OCI-LY1 (cell line): ENCODE measurements around the gene PRTFDC1.
"Not testable (repeated sequence)": the region's sequence is repeated elsewhere in the genome, so short reads cannot be mapped to it uniquely, and the experiment has no call there.

Experiments
- H2AFZ ChIP-seq: fragments of 200-600 bp; sonication (generic), shearing (Covaris generic); 2 replicates; pipeline ENCODE4 v1.6.0; 2014; ENCODE audit warnings: antibody characterized with exemption, mild to moderate bottlenecking, low read length
- H3F3A ChIP-seq: fragments of 200-600 bp; sonication (generic), shearing (Covaris generic); 2 replicates; pipeline ENCODE4 v1.6.0; 2014; ENCODE audit warnings: mild to moderate bottlenecking, antibody characterized with exemption, low read length, moderate library complexity; ENCODE audit not compliant: insufficient read depth
- H3K27ac ChIP-seq: fragments of 200-600 bp; sonication (generic); 2 replicates; pipeline ENCODE4 v1.5.1; 2014; ENCODE audit warnings: low read length, mixed run types, mild to moderate bottlenecking, low read depth; ENCODE audit not compliant: poor library complexity, severe bottlenecking
- H3K27me3 ChIP-seq: fragments of 200-600 bp; sonication (generic); 2 replicates; pipeline ENCODE4 v1.6.0; 2014; ENCODE audit warnings: antibody characterized with exemption, mild to moderate bottlenecking, low read length, moderate library complexity; ENCODE audit not compliant: insufficient read depth
- H3K36me3 ChIP-seq: fragments of 200-600 bp; sonication (generic); 2 replicates; pipeline ENCODE4 v1.6.1; 2014; ENCODE audit warnings: mild to moderate bottlenecking, antibody characterized with exemption, low read length, moderate library complexity, mixed read lengths; ENCODE audit not compliant: insufficient read depth
- H3K4me1 ChIP-seq: fragments of 200-600 bp; sonication (generic); 2 replicates; pipeline ENCODE4 v1.5.1; 2014; ENCODE audit warnings: mild to moderate bottlenecking, low read length, moderate library complexity; ENCODE audit not compliant: insufficient read depth, severe bottlenecking
- H3K4me2 ChIP-seq: fragments of 200-600 bp; sonication (generic), shearing (Covaris generic); 2 replicates; pipeline ENCODE4 v1.6.1; 2014; ENCODE audit warnings: low read length
- H3K4me3 ChIP-seq: fragments of 200-600 bp; sonication (generic); 2 replicates; pipeline ENCODE4 v1.5.1; 2014; ENCODE audit warnings: low read length, low read depth, mild to moderate bottlenecking, mixed read lengths; ENCODE audit not compliant: poor library complexity, severe bottlenecking
- H3K79me2 ChIP-seq: fragments of 200-600 bp; shearing (Covaris generic); 2 replicates; pipeline ENCODE4 v1.6.1; 2016; ENCODE audit warnings: mixed run types, low read length, mixed read lengths; ENCODE audit not compliant: insufficient read depth
- H3K9ac ChIP-seq: fragments of 200-600 bp; sonication (generic), shearing (Covaris generic); 2 replicates; pipeline ENCODE4 v1.6.1; 2014; ENCODE audit warnings: mild to moderate bottlenecking, low read length, mixed read lengths
- H3K9me2 ChIP-seq: fragments of 200-600 bp; sonication (generic), shearing (Covaris generic); 2 replicates; pipeline ENCODE4 v1.6.1; 2014; ENCODE audit warnings: low read depth, mild to moderate bottlenecking, low read length, mixed read lengths
- H3K9me3 ChIP-seq: fragments of 200-600 bp; shearing (Covaris generic); 2 replicates; pipeline ENCODE4 v1.6.1; 2014; ENCODE audit warnings: low read length, mixed read lengths
- H4K20me1 ChIP-seq: fragments of 200-600 bp; sonication (generic), shearing (Covaris generic); 2 replicates; pipeline ENCODE4 v1.6.0; 2016; ENCODE audit warnings: mild to moderate bottlenecking, low read length; ENCODE audit not compliant: insufficient read depth
- CTCF ChIP-seq: fragments of 200-600 bp; sonication (generic), shearing (Covaris generic); IDR thresholded peaks from 2 replicates; pipeline ENCODE4 v1.5.1; 2017; ENCODE audit warnings: mild to moderate bottlenecking, antibody characterized with exemption, low read length, moderate library complexity, mixed read lengths
- EZH2 ChIP-seq: fragments of 200-600 bp; sonication (generic), shearing (Covaris generic); IDR thresholded peaks from 2 replicates; pipeline ENCODE4 v1.8.0; 2017; ENCODE audit warnings: borderline replicate concordance, mixed run types, mild to moderate bottlenecking, antibody characterized with exemption, low read length, moderate library complexity, mixed read lengths

PRTFDC1 gene

GRCh38 chr10:24926557-24926956 lies 25.8 kb downstream of the PRTFDC1 start:
- Histone ChIP-seq H3K9me2 (no peaks in the 10 kb centered on the region), H3K27me3 (no peaks in the 10 kb centered on the region), H2AFZ (no peak overlapping the region), H4K20me1 (no peaks in the 10 kb centered on the region), H3K4me1 (no peaks in the 10 kb centered on the region), H3K4me3 (no peak overlapping the region), H3K4me2 (no peak overlapping the region), H3F3A (no peaks in the 10 kb centered on the region; the same call in 1 of the 2 replicates), H3K36me3 (no peaks in the 10 kb centered on the region), H3K27ac (no peak overlapping the region), H3K9me3 (no peaks in the 10 kb centered on the region), H3K79me2 (no peaks in the 10 kb centered on the region), H3K9ac (no peak overlapping the region)
- no peak for TF ChIP-seq EZH2
- no peak for TF ChIP-seq CTCF

GRCh38 chr10:24925799-24926198 lies 26.6 kb downstream of the PRTFDC1 start:
- Histone ChIP-seq H3F3A (no peaks in the 10 kb centered on the region), H4K20me1 (no peaks in the 10 kb centered on the region), H3K9ac (no peak overlapping the region), H3K9me3 (no peaks in the 10 kb centered on the region), H3K79me2 (no peaks in the 10 kb centered on the region), H3K27ac (no peak overlapping the region), H3K4me1 (no peaks in the 10 kb centered on the region), H3K4me2 (no peak overlapping the region), H2AFZ (no peak overlapping the region), H3K36me3 (no peaks in the 10 kb centered on the region), H3K9me2 (no peaks in the 10 kb centered on the region), H3K4me3 (no peak overlapping the region), H3K27me3 (no peaks in the 10 kb centered on the region)
- no peak for TF ChIP-seq EZH2

- H3K9ac ChIP-seq, H4K20me1 ChIP-seq, H3K36me3 ChIP-seq, H3K9me3 ChIP-seq, H3K27me3 ChIP-seq, H3K79me2 ChIP-seq, H3K9me2 ChIP-seq, H3K27ac ChIP-seq, H3F3A ChIP-seq, H3K4me3 ChIP-seq, H3K4me1 ChIP-seq, H2AFZ ChIP-seq, H3K4me2 ChIP-seq: not testable (repeated sequence)
These were observed 27.9 kb downstream of the PRTFDC1 start for GRCh38 chr10:24924483-24924882.

- H3F3A ChIP-seq, H3K4me2 ChIP-seq, H3K9me3 ChIP-seq, H3K79me2 ChIP-seq, H3K4me1 ChIP-seq, H3K27ac ChIP-seq, H3K9me2 ChIP-seq, H4K20me1 ChIP-seq, H3K4me3 ChIP-seq, H2AFZ ChIP-seq, H3K36me3 ChIP-seq, H3K9ac ChIP-seq, H3K27me3 ChIP-seq: not testable (repeated sequence)
These were observed 30.1 kb downstream of the PRTFDC1 start for GRCh38 chr10:24922222-24922868.
